ENCODE measurements around the gene BANF2. TPM values are rescaled to one million over a fixed set of nuclear protein-coding genes. Genes with fewer than 3 reads are reported as not detected.

The BANF2 gene
- total RNA-seq, 1 donor from 2014 or later = not detected

DNA sequence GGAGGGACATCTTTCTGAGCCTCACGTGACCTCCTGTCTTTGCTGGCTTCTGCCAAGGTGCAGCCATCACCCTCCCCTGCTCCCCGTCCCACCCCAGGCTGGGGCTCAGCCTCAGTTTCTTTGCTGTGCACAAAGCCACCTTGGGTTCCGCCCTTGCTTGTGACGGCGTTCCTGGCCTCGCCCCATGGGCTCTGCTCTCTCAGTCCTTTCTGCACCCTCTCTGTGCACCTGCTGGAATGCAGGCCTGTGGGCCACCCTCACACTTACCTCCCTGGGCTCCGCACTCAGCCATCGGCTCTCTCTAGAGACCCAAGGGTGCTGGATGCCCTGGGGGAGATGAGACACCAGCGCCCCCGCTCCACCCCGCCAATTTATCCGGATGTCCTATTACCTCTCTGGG lies 28.3 kb downstream of the BANF2 start:
- Mint-ChIP-seq H3K4me1 (peaks cover 7% of the 10 kb centered on the region), H3K9me3 (no peaks in the 10 kb centered on the region), H3K36me3 (no peaks in the 10 kb centered on the region), H3K27ac (no peak overlapping the region), H3K4me3 (no peak overlapping the region), H3K27me3 (ENCODE audit: low read depth) (no peaks in the 10 kb centered on the region)
- DNase-seq (ENCODE audit: low spot score in 2 of 2, unreplicated experiment in 2 of 2) = no peak
- TF ChIP-seq CTCF (IDR thresholded peaks at IDR 0.05; ENCODE audit: unreplicated experiment) = no peak

GRCh38 chr20:17730071-17730470 lies 30.3 kb downstream of the BANF2 start:
- Mint-ChIP-seq H3K36me3 (no peaks in the 10 kb centered on the region), H3K4me1 (peaks cover 19% of the 10 kb centered on the region), H3K4me3 (no peak overlapping the region), H3K27ac (no peak overlapping the region), H3K27me3 (ENCODE audit: low read depth) (no peaks in the 10 kb centered on the region), H3K9me3 (no peaks in the 10 kb centered on the region)
- DNase-seq (ENCODE audit: low spot score in 2 of 2, unreplicated experiment in 2 of 2) = no peak
- TF ChIP-seq CTCF (IDR thresholded peaks at IDR 0.05; ENCODE audit: unreplicated experiment) = no peak

GRCh38 chr20:17731233-17731632 lies 31.5 kb downstream of the BANF2 start:
- no peaks in the 10 kb centered on the region for H3K27me3 Mint-ChIP-seq (ENCODE audit: low read depth)
- peaks cover 26% of the 10 kb centered on the region for H3K4me1 Mint-ChIP-seq
- no peak overlapping the region for H3K27ac Mint-ChIP-seq
- peaks cover 2% of the 10 kb centered on the region for H3K9me3 Mint-ChIP-seq
- H3K4me3 Mint-ChIP-seq = no peak overlapping the region
- no peak for TF ChIP-seq CTCF (IDR thresholded peaks at IDR 0.05; ENCODE audit: unreplicated experiment)
- no peak for DNase-seq (ENCODE audit: low spot score in 2 of 2, unreplicated experiment in 2 of 2)
- H3K36me3 Mint-ChIP-seq = no peaks in the 10 kb centered on the region

DNA sequence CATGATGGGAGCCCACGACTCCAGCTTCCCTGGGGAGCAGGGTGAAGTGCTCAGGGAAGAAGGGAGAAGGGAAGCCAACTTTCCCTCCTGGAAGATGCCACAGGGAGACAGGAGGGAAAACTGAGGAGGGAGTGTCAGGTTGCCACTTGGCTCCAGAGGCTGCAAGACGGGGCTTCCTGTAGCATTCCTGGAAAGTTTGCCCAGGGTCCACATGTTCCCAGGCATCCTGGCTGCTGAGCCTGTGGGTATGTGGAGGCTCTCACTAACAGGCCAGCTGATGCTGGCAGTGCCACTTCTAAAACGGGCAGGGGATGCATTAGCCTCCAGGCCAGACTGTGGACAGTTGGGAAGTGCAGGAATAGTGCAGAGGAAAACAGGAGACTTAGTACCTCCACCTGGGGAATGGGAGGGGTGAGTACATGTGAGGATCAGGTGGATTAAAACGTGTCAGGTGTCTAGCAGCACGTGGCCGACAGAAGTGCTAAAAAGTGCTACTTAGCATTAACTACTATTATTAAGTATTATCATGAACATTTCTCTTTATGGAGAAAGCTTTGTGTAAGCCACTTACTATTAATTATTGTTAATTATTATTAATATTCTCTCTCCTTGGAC lies 33.2 kb downstream of the BANF2 start:
- no peaks in the 10 kb centered on the region for H3K27me3 Mint-ChIP-seq (ENCODE audit: low read depth)
- no peak for TF ChIP-seq CTCF (IDR thresholded peaks at IDR 0.05; ENCODE audit: unreplicated experiment)
- no peak for DNase-seq (ENCODE audit: low spot score in 2 of 2, unreplicated experiment in 2 of 2)
- H3K27ac Mint-ChIP-seq = peak overlapping the region; percentile 53
- peaks cover 20% of the 10 kb centered on the region for H3K4me1 Mint-ChIP-seq
- H3K9me3 Mint-ChIP-seq = peaks cover 20% of the 10 kb centered on the region
- H3K4me3 Mint-ChIP-seq = no peak overlapping the region
- no peaks in the 10 kb centered on the region for H3K36me3 Mint-ChIP-seq

GRCh38 chr20:17733767-17734304 lies 34.1 kb downstream of the BANF2 start:
- H3K4me3 Mint-ChIP-seq = no peak overlapping the region
- DNase-seq (ENCODE audit: low spot score in 2 of 2, unreplicated experiment in 2 of 2) = no peak
- H3K36me3 Mint-ChIP-seq = no peaks in the 10 kb centered on the region
- H3K27ac Mint-ChIP-seq = peak overlapping the region; percentile 94
- H3K27me3 Mint-ChIP-seq (ENCODE audit: low read depth) = no peaks in the 10 kb centered on the region
- peaks cover 20% of the 10 kb centered on the region for H3K4me1 Mint-ChIP-seq
- no peak for TF ChIP-seq CTCF (IDR thresholded peaks at IDR 0.05; ENCODE audit: unreplicated experiment)
- peaks cover 24% of the 10 kb centered on the region for H3K9me3 Mint-ChIP-seq

Data from mesothelial cell of epicardium (in vitro differentiated cells).